HepG2 (cell line): ENCODE data around the gene CCDC57. TPM values are rescaled to one million over a fixed set of nuclear protein-coding genes. Genes with fewer than 3 reads are reported as not detected.
A peak's percentile ranks its signal among the peaks of the same experiment; 100 is the strongest.

Experiments
- ARID3A ChIP-seq: IDR thresholded peaks from 2 replicates; pipeline ENCODE4 v1.6.1; 2012; ENCODE audit warnings: low read depth, low read length, improper control_type of control experiment
- CCDC6 ChIP-seq: sonication (generic); formaldehyde crosslinking; IDR thresholded peaks from 2 replicates; pipeline ENCODE4 v1.8.1; 2022; ENCODE audit warnings: mild to moderate bottlenecking, missing genetic modification reagents, moderate library complexity
- FOXM1 ChIP-seq: sonication (generic); formaldehyde crosslinking; IDR thresholded peaks from 2 replicates; pipeline ENCODE4 v1.5.0; 2020; ENCODE audit warnings: missing genetic modification reagents
- FOXO1 ChIP-seq: sonication (generic); formaldehyde crosslinking; IDR thresholded peaks from 2 replicates; pipeline ENCODE4 v1.4.0; 2020; ENCODE audit warnings: missing genetic modification reagents
- FOXP1 ChIP-seq, 2 experiments: fragments of 450-650 bp in 1 of 2; IDR thresholded peaks; 2 replicates each; pipeline ENCODE4 v1.6.1; 2017 to 2018; ENCODE audit warnings: antibody characterized with exemption in 1 of 2
- GPBP1L1 ChIP-seq: sonication (generic); formaldehyde crosslinking; IDR thresholded peaks from 2 replicates; pipeline ENCODE4 v1.5.0; 2020; ENCODE audit warnings: mild to moderate bottlenecking, missing genetic modification reagents
- JDP2 ChIP-seq: sonication (generic); formaldehyde crosslinking; IDR thresholded peaks from 2 replicates; pipeline ENCODE4 v1.8.1; 2022; ENCODE audit warnings: missing genetic modification reagents, borderline replicate concordance
- MED13 ChIP-seq: sonication (generic); formaldehyde crosslinking; IDR thresholded peaks from 2 replicates; pipeline ENCODE4 v1.5.0; 2020; ENCODE audit warnings: missing genetic modification reagents
- PAF1 ChIP-seq: IDR thresholded peaks from 2 replicates; pipeline ENCODE4 v1.6.1; 2016; ENCODE audit warnings: missing genetic modification reagents, missing compliant biosample characterization
- PPARG ChIP-seq: conservative IDR thresholded peaks from 2 replicates; pipeline ENCODE4 v1.6.1; 2016; ENCODE audit warnings: missing biosample characterization, missing genetic modification reagents
- RCOR2 ChIP-seq: IDR thresholded peaks from 2 replicates; pipeline ENCODE4 v1.6.1; 2016; ENCODE audit warnings: missing biosample characterization, missing genetic modification reagents
- RXRA ChIP-seq: sonication (generic); formaldehyde crosslinking; IDR thresholded peaks from 2 replicates; pipeline ENCODE4 v1.5.1; 2020; ENCODE audit warnings: missing genetic modification reagents
- SMAD1 ChIP-seq: sonication (generic); formaldehyde crosslinking; IDR thresholded peaks from 2 replicates; pipeline ENCODE4 v1.4.0; 2020; ENCODE audit warnings: missing genetic modification reagents, low read depth, mild to moderate bottlenecking, borderline replicate concordance
- TMF1 ChIP-seq: sonication (generic); formaldehyde crosslinking; IDR thresholded peaks from 2 replicates; pipeline ENCODE4 v1.8.1; 2022; ENCODE audit warnings: low read depth, missing genetic modification reagents
- ZNF275 ChIP-seq: sonication (generic); formaldehyde crosslinking; IDR thresholded peaks from 2 replicates; pipeline ENCODE4 v1.8.0; 2022; ENCODE audit warnings: missing genetic modification reagents, mild to moderate bottlenecking, inconsistent platforms, borderline replicate concordance
- ZNF350 ChIP-seq: sonication (generic); formaldehyde crosslinking; IDR thresholded peaks from 2 replicates; pipeline ENCODE4 v1.4.0; 2020; ENCODE audit warnings: mild to moderate bottlenecking, low read depth, missing genetic modification reagents, borderline replicate concordance
- ZNF644 ChIP-seq: IDR thresholded peaks from 2 replicates; pipeline ENCODE4 v1.6.1; 2016; ENCODE audit warnings: low read depth
- polyA plus RNA-seq, 8 experiments: library from polyadenylated mRNA; depleted of rRNA in 3 of 8; stranded (reverse) in 7 of 8; unstranded in 1 of 8; fragments of >200 nt; fragmentation: Illumina TruSeq in 4 of 8; extraction: Trizol in 4 of 8; gene quantifications; 2 replicates each; pipeline versions ENCODE4 v1.2.1 to v1.2.3, GENCODE V29; 2011 to 2016; ENCODE audit warnings: low read depth in 4 of 8, missing spikeins in 1 of 8, mixed read lengths in 1 of 8; ENCODE audit not compliant: insufficient read depth in 1 of 8
- total RNA-seq, 5 experiments: library from RNA; depleted of rRNA; stranded (reverse); fragments of >200 nt; fragmentation: Illumina TruSeq; extraction: Trizol; gene quantifications; 2 replicates each; pipeline ENCODE4 v1.2.3, GENCODE V29; 2016; ENCODE audit warnings: low read depth in 1 of 5
- TF ChIP-seq, protein P1 (sequence below): IDR thresholded peaks from 2 replicates; pipeline ENCODE4 v1.6.1; 2016; ENCODE audit warnings: mild to moderate bottlenecking, missing biosample characterization, missing genetic modification reagents
- TF ChIP-seq, protein P2 (sequence below): IDR thresholded peaks from 2 replicates; pipeline ENCODE4 v1.6.1; 2016
- TF ChIP-seq, protein P3 (sequence below): sonication (generic); formaldehyde crosslinking; IDR thresholded peaks from 2 replicates; pipeline ENCODE4 v1.5.1; 2020; ENCODE audit warnings: mild to moderate bottlenecking, missing genetic modification reagents, moderate library complexity
- TF ChIP-seq, protein P4 (sequence below): sonication (generic); formaldehyde crosslinking; IDR thresholded peaks from 2 replicates; pipeline ENCODE4 v1.8.0; 2022; ENCODE audit warnings: low read depth, missing genetic modification reagents

The CCDC57 gene
- total and polyA plus RNA-seq, 2 of the 13 experiments (the other 11 are each of a cell fraction or from before 2014, with no cell fraction given), result 59.3 to 59.9 TPM

DNA sequence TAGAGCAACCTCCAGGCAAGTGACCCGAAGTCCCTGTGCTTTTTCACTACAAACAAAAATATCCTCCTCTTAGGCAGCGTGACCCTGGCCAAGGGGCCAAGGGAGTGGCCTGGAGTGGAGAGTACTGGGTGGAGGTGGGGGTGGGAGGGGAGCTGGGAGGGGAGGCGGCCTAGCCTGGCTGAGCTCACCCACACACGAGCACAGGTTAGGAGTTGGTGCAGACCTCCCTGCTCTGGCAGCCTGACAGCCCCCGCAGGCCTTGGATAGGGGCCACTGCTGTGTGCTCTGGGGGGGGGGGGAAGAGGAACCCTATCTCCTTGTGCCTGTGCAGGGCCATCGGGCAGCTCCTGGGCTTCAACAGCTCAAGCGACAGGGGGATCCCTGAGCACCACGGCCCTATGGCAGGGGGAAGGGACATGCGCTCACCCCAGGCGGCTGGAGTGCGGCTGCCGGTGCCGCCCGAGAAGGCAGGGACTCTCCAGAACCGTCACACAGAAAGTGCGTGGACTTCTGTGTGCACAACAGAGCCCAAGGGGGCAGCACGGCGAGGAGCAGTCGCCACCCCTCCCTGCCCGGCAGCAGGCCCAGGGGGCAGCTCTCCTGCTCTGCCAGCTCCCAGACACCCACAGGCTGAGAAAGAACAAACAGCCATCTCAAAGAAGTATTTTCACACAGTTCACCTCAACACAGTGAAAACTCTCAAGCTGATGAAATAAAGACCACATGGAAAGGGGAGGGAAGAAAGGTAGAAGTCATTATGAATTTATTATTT is 29.5 kb upstream of the CCDC57 start (continued):
- TF ChIP-seq ARID3A (no peak), CCDC6 (no peak), FOXP1 (IDR thresholded peaks at IDR 0.05) (no peak), FOXP1 (CRISPR knock-in tag; IDR thresholded peaks at IDR 0.05) (no peak), RCOR2 (CRISPR knock-in tag) (no peak), GPBP1L1 (CRISPR knock-in tag) (no peak), MED13 (CRISPR knock-in tag) (0 out of 2 replicates have a peak, but pooled peaks have one; percentile 53), SMAD1 (CRISPR knock-in tag) (no peak; the same call in 1 of the 2 replicates), FOXM1 (CRISPR knock-in tag) (no peak), PPARG (CRISPR knock-in tag) (0 out of 2 replicates have a peak, but pooled peaks have one; percentile 48), RXRA (CRISPR knock-in tag) (peak; percentile 48; the same call in 1 of the 2 replicates), FOXO1 (CRISPR knock-in tag) (no peak), ZNF275 (CRISPR knock-in tag) (peak; percentile 37; the same call in 1 of the 2 replicates), PAF1 (CRISPR knock-in tag) (peak; percentile 50), ZNF350 (CRISPR knock-in tag) (no peak), TMF1 (CRISPR knock-in tag) (no peak), ZNF644 (CRISPR knock-in tag) (no peak), JDP2 (no peak)
- TF ChIP-seq, protein P1, sequence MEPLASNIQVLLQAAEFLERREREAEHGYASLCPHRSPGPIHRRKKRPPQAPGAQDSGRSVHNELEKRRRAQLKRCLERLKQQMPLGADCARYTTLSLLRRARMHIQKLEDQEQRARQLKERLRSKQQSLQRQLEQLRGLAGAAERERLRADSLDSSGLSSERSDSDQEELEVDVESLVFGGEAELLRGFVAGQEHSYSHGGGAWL, result no peak
- TF ChIP-seq, protein P2, sequence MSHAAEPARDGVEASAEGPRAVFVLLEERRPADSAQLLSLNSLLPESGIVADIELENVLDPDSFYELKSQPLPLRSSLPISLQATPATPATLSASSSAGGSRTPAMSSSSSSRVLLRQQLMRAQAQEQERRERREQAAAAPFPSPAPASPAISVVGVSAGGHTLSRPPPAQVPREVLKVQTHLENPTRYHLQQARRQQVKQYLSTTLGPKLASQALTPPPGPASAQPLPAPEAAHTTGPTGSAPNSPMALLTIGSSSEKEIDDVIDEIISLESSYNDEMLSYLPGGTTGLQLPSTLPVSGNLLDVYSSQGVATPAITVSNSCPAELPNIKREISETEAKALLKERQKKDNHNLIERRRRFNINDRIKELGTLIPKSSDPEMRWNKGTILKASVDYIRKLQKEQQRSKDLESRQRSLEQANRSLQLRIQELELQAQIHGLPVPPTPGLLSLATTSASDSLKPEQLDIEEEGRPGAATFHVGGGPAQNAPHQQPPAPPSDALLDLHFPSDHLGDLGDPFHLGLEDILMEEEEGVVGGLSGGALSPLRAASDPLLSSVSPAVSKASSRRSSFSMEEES, result no peak
- TF ChIP-seq, protein P3, sequence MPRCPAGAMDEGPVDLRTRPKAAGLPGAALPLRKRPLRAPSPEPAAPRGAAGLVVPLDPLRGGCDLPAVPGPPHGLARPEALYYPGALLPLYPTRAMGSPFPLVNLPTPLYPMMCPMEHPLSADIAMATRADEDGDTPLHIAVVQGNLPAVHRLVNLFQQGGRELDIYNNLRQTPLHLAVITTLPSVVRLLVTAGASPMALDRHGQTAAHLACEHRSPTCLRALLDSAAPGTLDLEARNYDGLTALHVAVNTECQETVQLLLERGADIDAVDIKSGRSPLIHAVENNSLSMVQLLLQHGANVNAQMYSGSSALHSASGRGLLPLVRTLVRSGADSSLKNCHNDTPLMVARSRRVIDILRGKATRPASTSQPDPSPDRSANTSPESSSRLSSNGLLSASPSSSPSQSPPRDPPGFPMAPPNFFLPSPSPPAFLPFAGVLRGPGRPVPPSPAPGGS, result no peak
- TF ChIP-seq, protein P4, sequence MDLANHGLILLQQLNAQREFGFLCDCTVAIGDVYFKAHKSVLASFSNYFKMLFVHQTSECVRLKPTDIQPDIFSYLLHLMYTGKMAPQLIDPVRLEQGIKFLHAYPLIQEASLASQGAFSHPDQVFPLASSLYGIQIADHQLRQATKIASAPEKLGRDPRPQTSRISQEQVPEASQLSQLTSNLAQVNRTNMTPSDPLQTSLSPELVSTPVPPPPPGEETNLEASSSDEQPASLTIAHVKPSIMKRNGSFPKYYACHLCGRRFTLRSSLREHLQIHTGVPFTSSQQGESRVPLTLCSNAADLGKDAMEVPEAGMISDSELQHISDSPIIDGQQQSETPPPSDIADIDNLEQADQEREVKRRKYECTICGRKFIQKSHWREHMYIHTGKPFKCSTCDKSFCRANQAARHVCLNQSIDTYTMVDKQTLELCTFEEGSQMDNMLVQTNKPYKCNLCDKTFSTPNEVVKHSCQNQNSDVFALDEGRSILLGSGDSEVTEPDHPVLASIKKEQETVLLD (CRISPR knock-in tag), result no peak
